Neural cell (in vitro differentiated cells): ENCODE results near the gene CD84.

ENCODE experiments used
- EZH2 ChIP-seq: fragments of 200-600, 300-800 bp; shearing (Covaris generic), sonication (generic); IDR thresholded peaks from 2 replicates; pipeline ENCODE4 v1.6.1; 2014; ENCODE audit warnings: antibody characterized with exemption, low read length, borderline replicate concordance, mild to moderate bottlenecking; ENCODE audit not compliant: insufficient read depth, poor library complexity, severe bottlenecking
- POLR2AphosphoS5 ChIP-seq: IDR thresholded peaks from 2 replicates; pipeline ENCODE4 v1.6.1; 2012
- TAF1 ChIP-seq: IDR thresholded peaks from 2 replicates; pipeline ENCODE4 v1.6.1; 2012; ENCODE audit warnings: low read depth
- TF ChIP-seq, protein P1 (sequence below): fragments of 450-650 bp; IDR thresholded peaks from 2 replicates; pipeline ENCODE4 v1.5.1; 2014; ENCODE audit warnings: antibody characterized with exemption, mild to moderate bottlenecking, moderate library complexity; ENCODE audit not compliant: poor library complexity, severe bottlenecking
- TF ChIP-seq, protein P2 (sequence below): IDR thresholded peaks from 2 replicates; pipeline ENCODE4 v1.6.1; 2012; ENCODE audit warnings: borderline replicate concordance

DNA sequence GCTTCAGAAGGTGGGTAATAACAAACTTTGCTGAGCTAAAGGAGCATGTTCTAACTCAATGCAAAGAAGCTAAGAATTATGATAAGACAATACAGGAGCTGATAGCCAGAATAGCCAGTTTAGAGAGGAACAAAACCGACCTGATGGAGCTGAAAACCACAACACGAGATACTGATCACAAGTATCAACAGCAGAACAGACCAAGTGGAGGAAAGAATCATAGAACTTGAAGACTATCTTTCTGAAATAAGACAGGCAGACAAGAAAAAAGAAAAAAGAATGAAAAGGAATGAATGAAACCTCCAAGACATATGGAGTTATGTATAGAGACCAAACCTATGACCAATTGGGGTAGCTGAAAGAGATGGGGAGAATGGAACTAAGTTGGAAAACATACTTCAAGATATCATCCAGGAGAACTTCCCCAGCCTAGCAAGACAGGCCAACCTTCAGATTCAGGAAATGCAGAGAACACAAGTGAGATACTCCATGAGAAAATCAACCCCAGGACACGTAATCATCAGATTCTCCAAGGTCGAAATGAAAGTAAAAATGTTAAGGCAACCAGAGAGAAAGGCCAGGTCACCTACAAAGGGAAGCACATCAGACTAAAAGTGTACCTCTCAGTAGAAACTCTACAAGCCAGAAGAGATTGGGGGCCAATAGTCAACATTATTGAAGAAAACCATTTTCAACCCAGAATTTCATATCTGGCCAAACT, 20.5 kb downstream of the CD84 start:
- TF ChIP-seq POLR2AphosphoS5, result no peak
- TF ChIP-seq, protein P1, sequence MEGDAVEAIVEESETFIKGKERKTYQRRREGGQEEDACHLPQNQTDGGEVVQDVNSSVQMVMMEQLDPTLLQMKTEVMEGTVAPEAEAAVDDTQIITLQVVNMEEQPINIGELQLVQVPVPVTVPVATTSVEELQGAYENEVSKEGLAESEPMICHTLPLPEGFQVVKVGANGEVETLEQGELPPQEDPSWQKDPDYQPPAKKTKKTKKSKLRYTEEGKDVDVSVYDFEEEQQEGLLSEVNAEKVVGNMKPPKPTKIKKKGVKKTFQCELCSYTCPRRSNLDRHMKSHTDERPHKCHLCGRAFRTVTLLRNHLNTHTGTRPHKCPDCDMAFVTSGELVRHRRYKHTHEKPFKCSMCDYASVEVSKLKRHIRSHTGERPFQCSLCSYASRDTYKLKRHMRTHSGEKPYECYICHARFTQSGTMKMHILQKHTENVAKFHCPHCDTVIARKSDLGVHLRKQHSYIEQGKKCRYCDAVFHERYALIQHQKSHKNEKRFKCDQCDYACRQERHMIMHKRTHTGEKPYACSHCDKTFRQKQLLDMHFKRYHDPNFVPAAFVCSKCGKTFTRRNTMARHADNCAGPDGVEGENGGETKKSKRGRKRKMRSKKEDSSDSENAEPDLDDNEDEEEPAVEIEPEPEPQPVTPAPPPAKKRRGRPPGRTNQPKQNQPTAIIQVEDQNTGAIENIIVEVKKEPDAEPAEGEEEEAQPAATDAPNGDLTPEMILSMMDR, result no peak
- TF ChIP-seq, protein P2, sequence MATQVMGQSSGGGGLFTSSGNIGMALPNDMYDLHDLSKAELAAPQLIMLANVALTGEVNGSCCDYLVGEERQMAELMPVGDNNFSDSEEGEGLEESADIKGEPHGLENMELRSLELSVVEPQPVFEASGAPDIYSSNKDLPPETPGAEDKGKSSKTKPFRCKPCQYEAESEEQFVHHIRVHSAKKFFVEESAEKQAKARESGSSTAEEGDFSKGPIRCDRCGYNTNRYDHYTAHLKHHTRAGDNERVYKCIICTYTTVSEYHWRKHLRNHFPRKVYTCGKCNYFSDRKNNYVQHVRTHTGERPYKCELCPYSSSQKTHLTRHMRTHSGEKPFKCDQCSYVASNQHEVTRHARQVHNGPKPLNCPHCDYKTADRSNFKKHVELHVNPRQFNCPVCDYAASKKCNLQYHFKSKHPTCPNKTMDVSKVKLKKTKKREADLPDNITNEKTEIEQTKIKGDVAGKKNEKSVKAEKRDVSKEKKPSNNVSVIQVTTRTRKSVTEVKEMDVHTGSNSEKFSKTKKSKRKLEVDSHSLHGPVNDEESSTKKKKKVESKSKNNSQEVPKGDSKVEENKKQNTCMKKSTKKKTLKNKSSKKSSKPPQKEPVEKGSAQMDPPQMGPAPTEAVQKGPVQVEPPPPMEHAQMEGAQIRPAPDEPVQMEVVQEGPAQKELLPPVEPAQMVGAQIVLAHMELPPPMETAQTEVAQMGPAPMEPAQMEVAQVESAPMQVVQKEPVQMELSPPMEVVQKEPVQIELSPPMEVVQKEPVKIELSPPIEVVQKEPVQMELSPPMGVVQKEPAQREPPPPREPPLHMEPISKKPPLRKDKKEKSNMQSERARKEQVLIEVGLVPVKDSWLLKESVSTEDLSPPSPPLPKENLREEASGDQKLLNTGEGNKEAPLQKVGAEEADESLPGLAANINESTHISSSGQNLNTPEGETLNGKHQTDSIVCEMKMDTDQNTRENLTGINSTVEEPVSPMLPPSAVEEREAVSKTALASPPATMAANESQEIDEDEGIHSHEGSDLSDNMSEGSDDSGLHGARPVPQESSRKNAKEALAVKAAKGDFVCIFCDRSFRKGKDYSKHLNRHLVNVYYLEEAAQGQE, result no peak
- TF ChIP-seq TAF1, result no peak
- no peak for TF ChIP-seq EZH2
